ENCODE results near the gene ZBTB16.

DNA sequence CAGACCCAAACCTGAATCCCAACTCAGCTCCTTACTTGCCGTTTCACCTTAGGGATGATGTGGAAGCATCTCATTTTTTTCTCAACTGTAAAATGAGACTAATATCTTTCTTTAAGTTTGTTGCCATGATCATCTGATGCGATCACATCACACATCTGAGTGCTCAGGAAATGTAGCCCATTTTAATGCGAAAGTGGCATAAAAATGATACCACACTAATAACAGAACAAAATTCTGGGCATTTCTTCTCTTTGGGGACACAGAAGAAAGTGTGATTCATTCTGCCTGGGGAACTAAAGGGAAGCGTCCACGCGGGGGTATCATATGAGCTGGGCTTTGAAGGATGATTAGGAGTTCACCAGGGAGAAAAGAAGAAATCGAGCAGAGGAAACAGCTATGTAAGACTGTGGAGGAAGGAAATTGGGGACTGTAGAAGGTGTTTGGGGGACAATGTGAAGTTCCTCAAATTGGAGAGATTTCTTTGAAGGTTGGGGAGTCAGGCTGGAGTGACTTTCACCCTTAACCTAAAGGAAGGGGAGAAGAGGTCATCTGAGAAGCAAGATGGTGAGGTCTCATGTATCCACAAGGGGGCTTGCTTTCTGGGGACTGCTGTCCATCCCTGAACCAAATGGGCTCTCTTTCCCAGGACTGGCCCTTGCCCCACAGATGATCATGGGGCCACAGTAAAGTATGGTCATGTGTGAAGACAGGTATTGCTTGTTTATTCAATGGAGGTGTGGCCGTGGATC, 187.0 kb downstream of the ZBTB16 start:
- TF ChIP-seq, protein P1, sequence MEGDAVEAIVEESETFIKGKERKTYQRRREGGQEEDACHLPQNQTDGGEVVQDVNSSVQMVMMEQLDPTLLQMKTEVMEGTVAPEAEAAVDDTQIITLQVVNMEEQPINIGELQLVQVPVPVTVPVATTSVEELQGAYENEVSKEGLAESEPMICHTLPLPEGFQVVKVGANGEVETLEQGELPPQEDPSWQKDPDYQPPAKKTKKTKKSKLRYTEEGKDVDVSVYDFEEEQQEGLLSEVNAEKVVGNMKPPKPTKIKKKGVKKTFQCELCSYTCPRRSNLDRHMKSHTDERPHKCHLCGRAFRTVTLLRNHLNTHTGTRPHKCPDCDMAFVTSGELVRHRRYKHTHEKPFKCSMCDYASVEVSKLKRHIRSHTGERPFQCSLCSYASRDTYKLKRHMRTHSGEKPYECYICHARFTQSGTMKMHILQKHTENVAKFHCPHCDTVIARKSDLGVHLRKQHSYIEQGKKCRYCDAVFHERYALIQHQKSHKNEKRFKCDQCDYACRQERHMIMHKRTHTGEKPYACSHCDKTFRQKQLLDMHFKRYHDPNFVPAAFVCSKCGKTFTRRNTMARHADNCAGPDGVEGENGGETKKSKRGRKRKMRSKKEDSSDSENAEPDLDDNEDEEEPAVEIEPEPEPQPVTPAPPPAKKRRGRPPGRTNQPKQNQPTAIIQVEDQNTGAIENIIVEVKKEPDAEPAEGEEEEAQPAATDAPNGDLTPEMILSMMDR (IDR thresholded peaks at IDR 0.05), result no peak
- TF ChIP-seq POLR2A (IDR thresholded peaks at IDR 0.05), result no peak
